Body of pancreas (tissue), 4 donors: ENCODE results near the gene TMEM115. TPM values are rescaled to one million over a fixed set of nuclear protein-coding genes. Genes with fewer than 3 reads are reported as not detected.

Source experiments
- ATAC-seq: fragments of 150-250 bp; one replicate; pipeline ENCODE4 v1.9.1; 2016
- DNase-seq, 4 donors: peaks; one replicate each; pipeline ENCODE4 v3.0.0-alpha.2; 2019
- H3K27ac ChIP-seq, 4 donors: fragments of 200-600 bp; sonication (generic); 1 replicate in 3 of 4; 2 replicates in 1 of 4; pipeline versions ENCODE4 v1.5.1 to v1.6.1; 2016 to 2019; ENCODE audit warnings: mild to moderate bottlenecking in 1 of 4, mixed read lengths in 1 of 4, moderate library complexity in 1 of 4
- H3K27me3 ChIP-seq, 2 donors: fragments of 200-600 bp; sonication (generic); one replicate each; pipeline ENCODE4 v1.6.0; 2016; ENCODE audit warnings: mild to moderate bottlenecking in 1 of 2
- H3K36me3 ChIP-seq, 2 donors: fragments of 200-600 bp; sonication (generic); replicated peaks in 1 of 2; 2 replicates each; pipeline ENCODE4 v1.5.1; 2016; ENCODE audit warnings: low read depth in 2 of 2; ENCODE audit not compliant: insufficient read depth in 1 of 2
- H3K4me1 ChIP-seq: fragments of 200-600 bp; sonication (generic); one replicate; pipeline ENCODE4 v1.6.0; 2016
- H3K4me3 ChIP-seq, 2 donors: fragments of 200-600 bp; sonication (generic); 1 replicate in 1 of 2; 2 replicates in 1 of 2; pipeline ENCODE4 v1.5.1; 2016 to 2019
- H3K9me3 ChIP-seq, 3 donors: fragments of 200-600 bp; sonication (generic); 1 replicate in 2 of 3; 2 replicates in 1 of 3; pipeline ENCODE4 v1.5.1; 2016
- POLR2A ChIP-seq, 3 donors: fragments of 450-650 bp; IDR thresholded peaks; one replicate each; pipeline ENCODE4 v1.6.1; 2016; ENCODE audit warnings: antibody characterized with exemption in 3 of 3, mild to moderate bottlenecking in 2 of 3
- WGBS, 2 donors: methylation state at CpG; one replicate each; pipeline ENCODE4 v1.1.5; 2017; 5-methylcytosine and 5-hydroxymethylcytosine counted together
- intact Hi-C: fragments of 100-400 bp; cut with DNase I; formaldehyde crosslinking; loops from one replicate; pipeline ENCODE4 v1.15.1; 2023
- total RNA-seq, 2 donors: library from RNA; depleted of rRNA; stranded (reverse); fragments of >200 nt; gene quantifications; one replicate each; pipeline ENCODE4 v1.1.0, GENCODE V29; 2016
- TF ChIP-seq, protein P1 (sequence below), 7 experiments: fragments of 450-650 bp in 4 of 7; fragments of 200-600 bp in 3 of 7; sonication (generic) in 3 of 7; IDR thresholded peaks; one replicate each; pipeline ENCODE4 v1.5.1; 2016 to 2019; ENCODE audit warnings: antibody characterized with exemption in 7 of 7

The TMEM115 gene
- total RNA-seq, 2 donors from 2014 or later = 39.4 to 54.1 TPM

DNA sequence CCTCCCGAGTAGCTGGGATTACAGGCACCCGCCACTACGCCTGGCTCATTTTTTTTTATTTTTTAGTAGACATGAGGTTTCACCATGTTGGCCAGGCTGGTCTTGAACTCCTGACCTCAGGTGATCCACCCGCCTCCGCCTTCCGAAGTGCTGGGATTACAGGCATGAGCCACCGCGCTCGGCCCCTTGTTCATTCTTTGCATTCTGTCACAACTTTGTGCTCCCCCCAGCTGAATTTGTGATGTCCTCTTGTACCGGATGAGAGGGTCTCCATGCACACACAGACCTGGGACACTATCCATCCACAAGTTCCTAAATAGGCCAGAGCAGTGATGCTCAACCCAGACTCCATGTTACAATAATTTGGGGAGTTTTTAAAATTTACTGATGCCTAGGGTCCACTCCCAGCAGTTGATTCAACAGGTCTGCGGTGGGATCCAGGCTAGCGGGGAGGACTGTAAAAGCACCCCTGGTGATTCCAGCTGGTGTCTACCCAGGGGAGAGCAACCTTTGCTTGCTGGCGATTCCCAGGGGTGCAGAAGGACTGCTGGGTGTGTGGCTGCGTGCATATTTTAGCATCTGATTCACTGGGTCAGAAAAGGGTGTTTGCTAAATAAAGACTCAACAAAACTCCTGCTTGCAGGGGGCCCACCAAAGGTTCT lies 19.7 kb downstream of the TMEM115 start:
- Histone ChIP-seq H3K27ac (peak overlapping the region in 2 of 4 donors; percentile 45 to 99), H3K27me3 (no peaks in the 10 kb centered on the region), H3K4me3 (no peak overlapping the region), H3K9me3 (no peaks in the 10 kb centered on the region), H3K4me1 (peaks cover 29% of the 10 kb centered on the region), H3K36me3 (no peaks in the 10 kb centered on the region)
- WGBS, 2 donors = 81 to 87% methylated on average over 12 to 14 of the region's 14 CpGs
- ATAC-seq = no peak
- TF ChIP-seq, protein P1, sequence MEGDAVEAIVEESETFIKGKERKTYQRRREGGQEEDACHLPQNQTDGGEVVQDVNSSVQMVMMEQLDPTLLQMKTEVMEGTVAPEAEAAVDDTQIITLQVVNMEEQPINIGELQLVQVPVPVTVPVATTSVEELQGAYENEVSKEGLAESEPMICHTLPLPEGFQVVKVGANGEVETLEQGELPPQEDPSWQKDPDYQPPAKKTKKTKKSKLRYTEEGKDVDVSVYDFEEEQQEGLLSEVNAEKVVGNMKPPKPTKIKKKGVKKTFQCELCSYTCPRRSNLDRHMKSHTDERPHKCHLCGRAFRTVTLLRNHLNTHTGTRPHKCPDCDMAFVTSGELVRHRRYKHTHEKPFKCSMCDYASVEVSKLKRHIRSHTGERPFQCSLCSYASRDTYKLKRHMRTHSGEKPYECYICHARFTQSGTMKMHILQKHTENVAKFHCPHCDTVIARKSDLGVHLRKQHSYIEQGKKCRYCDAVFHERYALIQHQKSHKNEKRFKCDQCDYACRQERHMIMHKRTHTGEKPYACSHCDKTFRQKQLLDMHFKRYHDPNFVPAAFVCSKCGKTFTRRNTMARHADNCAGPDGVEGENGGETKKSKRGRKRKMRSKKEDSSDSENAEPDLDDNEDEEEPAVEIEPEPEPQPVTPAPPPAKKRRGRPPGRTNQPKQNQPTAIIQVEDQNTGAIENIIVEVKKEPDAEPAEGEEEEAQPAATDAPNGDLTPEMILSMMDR (IDR thresholded peaks at IDR 0.05) = no peak
- TF ChIP-seq POLR2A (IDR thresholded peaks at IDR 0.05) = no peak
- intact Hi-C loops = loop anchor here (10.0 kb wide), 1 partner anchor 205 kb away; no protein-coding TSS in a partner anchor
- DNase-seq = no peak

DNA sequence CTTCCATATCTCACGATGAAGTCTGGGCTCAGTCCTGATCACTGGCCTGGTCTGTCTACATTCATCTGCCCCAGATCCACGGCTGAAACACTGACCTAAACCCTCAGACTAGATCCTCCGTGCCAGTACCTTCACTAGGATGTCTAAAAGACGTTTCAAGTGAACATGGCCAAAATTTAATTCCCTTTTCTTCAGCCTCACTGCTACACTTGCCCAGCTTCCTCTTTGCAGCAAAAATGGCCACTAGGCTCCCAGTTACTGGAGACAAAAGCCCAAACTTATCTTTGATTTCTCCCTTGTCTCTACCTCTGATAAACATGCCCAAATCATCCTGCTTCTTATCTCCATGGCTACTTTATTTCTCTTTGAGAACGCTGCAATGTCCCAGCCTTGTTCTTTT lies 20.4 kb downstream of the TMEM115 start:
- no peak for DNase-seq
- WGBS, 2 donors = 78 to 80% methylated on average over 5 of the region's 5 CpGs
- Histone ChIP-seq H3K36me3 (no peaks in the 10 kb centered on the region), H3K4me3 (no peak overlapping the region), H3K9me3 (no peaks in the 10 kb centered on the region), H3K27me3 (no peaks in the 10 kb centered on the region), H3K27ac (peak overlapping the region in 3 of 4 donors; percentile 91 to 99 (median 98)), H3K4me1 (peaks cover 35% of the 10 kb centered on the region)
- no peak for TF ChIP-seq POLR2A (IDR thresholded peaks at IDR 0.05)
- TF ChIP-seq, protein P1 (IDR thresholded peaks at IDR 0.05) = no peak
- ATAC-seq = no peak
- intact Hi-C loops = no loop called here

DNA sequence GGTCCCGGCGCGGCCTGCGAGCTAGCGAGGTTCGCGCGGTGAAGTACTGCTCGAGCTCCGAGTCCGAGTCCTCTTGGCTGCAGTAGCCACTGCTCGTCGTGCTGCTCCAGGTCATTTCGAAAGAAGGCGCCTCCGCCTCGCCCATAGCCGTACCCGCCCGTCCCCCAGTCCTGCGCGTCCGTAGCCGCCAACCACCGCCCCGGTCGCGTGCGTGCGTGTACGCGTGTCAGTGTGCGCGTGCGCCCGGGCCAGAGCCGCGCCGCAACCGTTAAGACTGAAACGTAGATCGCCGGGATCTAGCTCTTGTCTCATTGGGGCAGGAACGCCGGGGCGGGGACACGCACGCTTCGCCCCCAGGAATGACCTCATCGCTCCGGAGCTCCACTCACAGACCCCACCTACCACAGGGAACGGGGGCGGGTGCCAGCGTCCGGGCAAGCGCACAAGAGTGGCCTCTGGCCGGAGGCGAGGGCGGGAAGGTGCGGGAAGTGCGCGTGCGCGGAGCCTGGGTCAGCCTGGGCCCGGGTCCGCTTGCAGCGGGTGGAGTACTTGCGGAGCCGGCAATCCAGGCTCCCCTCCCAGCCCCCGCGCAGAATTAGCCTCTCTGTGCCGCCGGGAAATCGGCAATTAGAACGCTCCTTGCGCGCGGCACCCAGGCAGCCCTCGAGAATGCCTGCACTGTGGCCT lies 22.0 kb downstream of the TMEM115 start:
- H3K9me3 ChIP-seq = no peaks in the 10 kb centered on the region
- peak overlapping the region; percentile 75 to 96 for H3K4me3 ChIP-seq
- no peaks in the 10 kb centered on the region for H3K36me3 ChIP-seq
- intact Hi-C loops = no loop called here
- peak overlapping the region; percentile 91 to 99 (median 98) for H3K27ac ChIP-seq
- peak; percentile 93 to 95 (median 95) for TF ChIP-seq POLR2A (IDR thresholded peaks at IDR 0.05)
- TF ChIP-seq, protein P1 (IDR thresholded peaks at IDR 0.05) = no peak
- H3K27me3 ChIP-seq = no peaks in the 10 kb centered on the region
- H3K4me1 ChIP-seq = peaks cover 48% of the 10 kb centered on the region
- DNase-seq (peak; percentile 100), ATAC-seq (peak; percentile 92)
- 0% methylated on average over 72 of the region's 79 CpGs; no CpG with 5 or more reads in 1 of the 2 donors for WGBS, 2 donors

GRCh38 chr3:50336452-50337174 lies 22.7 kb downstream of the TMEM115 start:
- no peaks in the 10 kb centered on the region for H3K27me3 ChIP-seq
- intact Hi-C loops = no loop called here
- ATAC-seq (peak; percentile 5), DNase-seq (no peak)
- peak overlapping the region; percentile 75 to 96 for H3K4me3 ChIP-seq
- peaks cover 48% of the 10 kb centered on the region for H3K4me1 ChIP-seq
- peaks cover 0 to 4% of the 10 kb centered on the region in 2 donors for H3K36me3 ChIP-seq
- peak overlapping the region; percentile 91 to 99 (median 98) for H3K27ac ChIP-seq
- TF ChIP-seq POLR2A (IDR thresholded peaks at IDR 0.05) = no peak
- TF ChIP-seq, protein P1 (IDR thresholded peaks at IDR 0.05) = peak in 1 of 7 experiments; percentile 10
- WGBS, 2 donors = 0 to 1% methylated on average over 7 to 23 of the region's 31 CpGs
- no peaks in the 10 kb centered on the region for H3K9me3 ChIP-seq
